Stimulated activated CD4-positive, alpha-beta T cell treated with anti-CD3 and anti-CD28 coated beads, Interleukin-15, amount 100 ng/mL, for 1 hour (primary cell): ENCODE measurements around the gene PPM1N.
"Not testable (repeated sequence)": the region's sequence is repeated elsewhere in the genome, so short reads cannot be mapped to it uniquely, and the experiment has no call there.

Source experiments
- DNase-seq, 2 donors: peaks; one replicate each; pipeline ENCODE4 v3.0.0-alpha.2; 2020; ENCODE audit warnings: low read depth in 1 of 2, low spot score in 1 of 2

Gene PPM1N

DNA sequence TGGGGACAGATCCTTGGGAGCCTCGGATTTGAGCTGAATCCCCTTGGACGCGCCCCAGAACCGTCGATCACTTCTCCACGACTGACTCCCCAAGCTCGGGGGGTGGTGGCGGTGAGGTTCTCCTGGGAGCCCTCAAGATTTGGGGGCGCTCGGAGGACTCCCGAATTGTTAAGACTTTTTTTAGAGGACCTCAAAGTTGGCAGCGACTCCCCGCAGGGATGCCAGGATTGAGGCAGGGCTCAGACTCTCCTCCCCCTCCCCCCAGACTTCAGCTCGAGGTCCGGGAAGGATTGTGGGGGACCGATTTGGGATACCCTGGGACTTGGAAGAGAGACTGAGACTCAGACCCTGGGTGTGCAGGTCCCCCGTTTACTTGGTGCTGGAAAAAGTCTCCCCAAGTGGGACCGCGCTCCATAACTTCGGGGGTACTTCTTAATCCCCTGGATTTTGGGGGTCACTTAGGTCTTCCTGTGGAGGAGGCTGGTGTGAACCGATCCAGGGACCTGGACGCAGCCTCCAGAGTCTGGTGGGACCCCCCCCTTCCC, 9.7 kb downstream of the PPM1N start:
- no peak for DNase-seq

DNA sequence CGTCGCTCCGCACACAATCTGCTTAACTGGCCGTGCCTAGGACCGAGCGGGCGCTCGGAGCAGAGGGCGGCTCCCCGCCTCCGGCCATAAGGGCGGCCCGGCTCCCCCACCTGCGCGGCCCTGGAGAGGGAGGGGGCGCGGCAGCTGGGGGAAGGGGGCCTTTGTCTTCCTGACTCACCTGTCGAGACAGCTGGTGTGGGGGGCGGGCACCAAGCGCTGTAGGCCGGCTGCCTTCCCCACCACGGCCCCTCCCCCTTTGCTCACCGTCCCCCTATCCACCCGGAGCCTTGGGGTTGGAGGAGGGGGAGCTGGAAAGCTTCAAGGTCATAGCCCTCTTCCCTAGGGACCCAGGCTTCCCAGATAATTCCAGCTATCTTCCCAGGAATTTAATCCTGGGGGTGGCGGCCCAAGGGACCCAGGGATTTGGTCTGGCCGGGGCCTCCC, 10.2 kb downstream of the PPM1N start:
- DNase-seq, result no peak

DNA sequence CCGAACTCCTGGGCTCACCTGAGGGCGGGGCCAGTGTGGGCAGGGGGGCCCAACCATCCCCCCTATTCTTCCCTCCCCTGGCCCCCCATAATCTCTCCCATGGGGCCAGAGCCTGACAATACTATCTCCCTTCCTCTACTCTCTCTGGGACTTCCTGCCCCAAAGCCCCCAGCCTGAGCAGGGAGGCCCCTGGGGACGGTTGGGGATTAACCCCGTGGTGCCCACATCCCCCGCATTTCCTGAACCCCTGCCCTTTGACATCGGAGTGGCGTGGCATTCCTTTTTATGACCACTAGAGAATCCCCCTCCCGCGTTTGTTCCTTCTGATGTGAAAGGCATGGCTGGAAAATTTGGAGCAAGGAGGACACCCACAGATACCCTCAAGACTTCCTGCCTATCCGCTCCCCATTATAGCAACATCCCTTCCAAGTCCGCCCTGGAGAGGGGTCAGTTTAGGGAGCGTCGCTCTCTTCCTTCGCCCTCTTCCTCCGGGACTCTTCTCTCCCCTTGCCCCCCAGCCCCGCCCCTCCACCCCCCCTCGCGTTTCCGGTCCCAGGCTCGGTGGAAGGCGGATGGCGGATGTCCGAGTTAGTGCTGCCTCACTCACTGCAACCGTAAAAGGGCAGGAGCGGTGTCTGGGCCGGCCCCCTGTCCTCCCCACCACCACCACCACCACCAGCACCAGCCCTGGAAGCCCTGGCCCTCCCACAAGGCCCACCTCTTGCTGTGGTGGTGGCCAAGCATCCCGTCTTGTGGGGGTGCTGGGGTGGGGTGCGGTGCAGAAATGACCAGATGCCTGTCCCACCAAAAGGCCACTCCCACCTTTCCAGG, 10.8 kb downstream of the PPM1N start:
- no peak for DNase-seq

DNA sequence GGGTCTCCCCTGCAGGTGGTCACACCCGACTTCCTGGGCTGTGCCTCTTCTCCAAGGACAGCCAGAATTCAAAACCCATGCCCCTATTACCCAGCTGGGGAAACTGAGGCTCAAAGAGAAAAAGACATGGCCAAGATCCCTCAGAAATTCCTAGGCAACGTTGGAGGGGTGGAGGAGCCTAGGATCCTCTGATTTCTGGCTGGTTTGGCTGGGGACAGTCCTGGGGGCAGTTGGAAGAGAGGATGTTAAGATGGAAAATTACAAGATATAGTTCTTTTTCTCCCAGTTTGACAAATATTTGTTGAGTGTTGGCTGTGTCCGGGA, 11.4 kb downstream of the PPM1N start:
- DNase-seq, result no peak

DNA sequence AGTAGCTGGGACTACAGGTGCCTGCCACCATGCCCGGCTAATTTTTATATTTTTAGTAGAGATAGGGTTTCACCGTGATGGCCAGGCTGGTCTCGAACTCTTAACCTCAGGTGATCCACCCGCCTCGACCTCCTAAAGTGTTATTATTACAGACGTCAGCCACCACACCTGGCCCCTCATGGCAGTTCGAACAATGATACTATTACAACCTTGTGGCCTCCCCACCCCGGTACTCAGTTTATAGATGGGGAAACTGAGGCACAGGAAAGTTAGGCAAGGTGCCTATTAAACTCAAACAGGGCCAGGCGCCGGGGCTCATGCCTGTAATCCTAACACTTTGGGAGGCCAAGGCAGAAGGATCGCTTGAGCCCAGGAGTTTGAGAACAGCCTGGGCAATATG, 12.1 kb downstream of the PPM1N start:
- not testable (repeated sequence) for DNase-seq

DNA sequence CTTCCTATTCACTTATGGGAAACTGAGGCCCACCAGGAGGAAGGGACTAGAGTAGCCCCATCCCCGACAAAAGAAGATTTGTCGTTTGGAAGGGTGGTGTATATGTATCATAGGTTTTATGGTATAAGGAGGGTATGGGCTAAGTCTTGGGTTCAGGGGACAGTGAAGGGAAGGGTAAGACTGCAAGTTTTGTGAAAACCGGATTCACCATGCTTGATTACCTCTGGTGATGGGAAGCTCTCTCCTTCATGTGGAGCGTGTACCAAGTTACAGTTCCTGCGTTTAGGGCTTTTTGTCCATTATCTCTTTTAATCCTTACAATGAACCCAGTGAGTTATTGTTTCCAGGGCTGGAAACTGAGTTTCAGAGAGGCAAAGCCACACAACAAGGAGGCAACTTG, 12.8 kb downstream of the PPM1N start:
- DNase-seq, result no peak

DNA sequence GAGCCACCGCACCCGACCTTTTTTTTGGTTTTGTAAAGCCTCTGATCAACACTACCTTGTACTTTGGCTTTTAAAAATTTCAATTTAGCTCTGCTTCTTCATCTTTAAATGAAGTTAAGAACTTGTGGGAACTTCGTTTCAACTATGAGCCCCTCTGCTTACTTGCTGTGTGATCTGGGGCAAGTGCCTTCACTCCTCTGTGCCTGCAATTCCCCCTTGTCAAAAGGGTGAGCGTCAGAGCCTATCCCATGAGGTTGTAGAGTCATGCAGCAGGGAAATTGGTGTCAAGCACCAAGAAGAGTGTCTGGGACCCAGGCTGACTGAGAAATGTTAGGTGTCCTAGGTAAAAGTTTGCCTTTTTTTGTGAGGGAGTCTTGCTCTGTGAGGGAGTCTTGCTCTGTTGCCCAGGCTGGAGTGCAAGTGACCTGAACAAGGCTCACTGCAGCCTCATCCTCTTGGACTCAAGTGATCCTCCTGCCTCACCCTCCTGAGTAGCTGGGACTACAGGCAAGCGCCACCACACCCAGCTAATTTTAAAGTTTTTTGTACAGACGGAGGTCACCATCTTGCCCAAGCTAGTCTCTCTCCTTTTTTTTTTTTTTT, 14.7 kb downstream of the PPM1N start:
- no peak for DNase-seq

- no peak for DNase-seq
Measured at GRCh38 chr19:45514376-45515051, 16.3 kb downstream of the PPM1N start.

- DNase-seq, result no peak
Measured at GRCh38 chr19:45515081-45515624, 16.9 kb downstream of the PPM1N start.

- DNase-seq, result no peak
Measured at GRCh38 chr19:45515807-45516401, 17.7 kb downstream of the PPM1N start.

GRCh38 chr19:45517238-45517637, 19.0 kb downstream of the PPM1N start:
- no peak for DNase-seq

- no peak for DNase-seq
Measured at GRCh38 chr19:45517641-45518468, 19.6 kb downstream of the PPM1N start.

- no peak for DNase-seq
Measured at GRCh38 chr19:45518469-45518826, 20.2 kb downstream of the PPM1N start.

- no peak for DNase-seq
Measured at GRCh38 chr19:45522010-45522941, 24.0 kb downstream of the PPM1N start.

DNA sequence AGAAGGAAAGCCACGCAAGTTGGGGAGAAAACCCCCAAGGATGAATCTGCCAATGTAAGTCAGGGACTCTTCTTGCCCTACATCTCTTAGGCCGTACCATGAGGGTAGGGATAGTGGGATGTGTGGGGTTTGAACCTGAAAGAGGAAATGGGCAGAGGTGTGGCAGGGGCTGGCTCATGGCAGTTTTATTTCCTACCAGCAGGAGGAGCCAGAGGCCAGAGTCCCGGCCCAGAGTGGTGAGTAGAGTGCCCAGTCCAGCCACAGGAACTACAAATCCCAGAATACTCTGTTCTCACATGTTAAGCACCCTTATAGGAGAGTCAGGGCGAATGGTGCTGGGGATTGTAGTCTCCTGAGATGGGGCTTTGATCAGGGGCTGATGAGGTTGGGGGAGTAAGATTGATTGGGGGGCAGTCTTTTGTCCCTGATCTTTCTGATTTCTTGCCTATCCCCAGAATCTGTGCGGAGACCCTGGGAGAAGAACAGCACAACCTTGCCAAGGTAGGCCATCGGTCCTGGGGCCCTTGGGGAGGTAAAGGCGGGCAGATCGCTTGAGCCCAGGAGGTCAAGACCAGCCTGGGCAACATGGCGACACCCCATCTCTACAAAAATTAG, 25.5 kb downstream of the PPM1N start:
- peak; percentile 38 to 56 for DNase-seq

DNA sequence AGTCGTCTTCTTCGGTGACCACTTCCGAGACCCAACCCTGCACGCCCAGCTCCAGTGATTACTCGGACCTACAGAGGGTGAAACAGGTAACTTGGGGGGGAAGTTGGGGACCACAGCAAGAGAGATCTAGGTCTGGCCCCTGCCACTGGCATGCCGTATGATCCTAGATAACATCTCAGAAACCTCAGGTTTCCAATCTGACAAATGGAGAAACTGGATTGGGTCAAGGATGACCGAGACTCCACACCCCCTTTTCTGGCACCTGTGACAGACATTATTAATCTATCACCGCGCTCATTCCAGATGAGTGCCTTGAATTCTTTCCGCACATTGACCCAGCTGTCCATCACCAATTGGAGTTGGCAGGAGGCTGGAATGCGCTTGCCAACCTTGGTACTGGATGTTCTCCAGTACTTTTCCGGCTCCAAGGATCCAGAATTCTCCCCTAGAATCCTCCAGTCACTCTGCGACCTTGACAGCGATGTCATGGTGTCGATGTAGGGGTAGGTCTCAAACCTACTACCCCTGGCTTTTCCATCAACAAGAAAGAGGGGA, 26.4 kb downstream of the PPM1N start:
- DNase-seq, result no peak

- no peak for DNase-seq
Measured at GRCh38 chr19:45526143-45526542, 27.9 kb downstream of the PPM1N start.

- DNase-seq, result no peak
Measured at GRCh38 chr19:45526971-45527370, 28.7 kb downstream of the PPM1N start.

DNA sequence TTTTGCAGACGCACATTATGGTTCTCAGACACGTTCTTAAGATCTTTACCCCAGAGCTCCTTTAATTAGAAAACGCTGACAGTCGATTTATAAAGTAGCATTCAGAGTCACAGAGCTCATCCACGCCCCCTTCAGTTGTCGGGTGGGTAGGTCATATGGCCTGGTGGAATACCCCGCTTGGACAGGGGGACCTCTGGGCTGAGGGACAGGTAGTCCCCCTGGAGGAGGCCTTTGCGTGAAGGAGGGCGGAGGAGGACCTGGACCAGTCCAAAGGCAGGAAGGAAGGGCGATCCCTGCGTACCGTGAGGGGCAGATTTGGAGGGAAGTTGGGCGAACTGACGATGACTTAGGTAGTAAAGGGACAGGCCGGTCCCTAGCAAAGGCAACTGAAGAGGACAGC, 29.5 kb downstream of the PPM1N start:
- DNase-seq, result no peak
